GM19238 (cell line): Measurements from ENCODE around the gene FAM180A.
"Not testable (repeated sequence)": the region's sequence is repeated elsewhere in the genome, so short reads cannot be mapped to it uniquely, and the experiment has no call there.

Experiments
- DNase-seq: peaks from one replicate; pipeline ENCODE4 v3.0.0; 2011; ENCODE audit warnings: low spot score; ENCODE audit not compliant: insufficient read length

FAM180A gene

GRCh38 chr7:135741905-135742304 is 6.7 kb downstream of the FAM180A start:
- DNase-seq, result no peak

GRCh38 chr7:135740889-135741288 is 7.7 kb downstream of the FAM180A start:
- DNase-seq, result no peak

GRCh38 chr7:135737306-135737647 is 11.3 kb downstream of the FAM180A start:
- not testable (repeated sequence) for DNase-seq

- no peak for DNase-seq
Measured at GRCh38 chr7:135736586-135737305, 11.9 kb downstream of the FAM180A start.

GRCh38 chr7:135734343-135734689 is 14.3 kb downstream of the FAM180A start:
- no peak for DNase-seq

- DNase-seq, result no peak
Measured at GRCh38 chr7:135733603-135734342, 14.8 kb downstream of the FAM180A start.

- no peak for DNase-seq
Measured at GRCh38 chr7:135731131-135731530, 17.5 kb downstream of the FAM180A start.

- DNase-seq, result no peak
Measured at GRCh38 chr7:135729230-135729629, 19.4 kb downstream of the FAM180A start.

- no peak for DNase-seq
Measured at GRCh38 chr7:135728136-135728669, 20.4 kb downstream of the FAM180A start, which contains the start of gene SLC13A4. Gene SLC13A4, minus strand, starts transcription at chr7:135728186. Its CDS starts 690 bp downstream, at chr7:135727496.

- DNase-seq, result no peak
Measured at GRCh38 chr7:135726911-135727673, 21.5 kb downstream of the FAM180A start.

- DNase-seq, result no peak
Measured at GRCh38 chr7:135726276-135726788, 22.3 kb downstream of the FAM180A start.

- DNase-seq, result no peak
Measured at GRCh38 chr7:135723411-135723810, 25.2 kb downstream of the FAM180A start.

- no peak for DNase-seq
Measured at GRCh38 chr7:135721198-135721820, 27.3 kb downstream of the FAM180A start.

- no peak for DNase-seq
Measured at GRCh38 chr7:135719688-135720087, 28.9 kb downstream of the FAM180A start.

- no peak for DNase-seq
Measured at GRCh38 chr7:135718794-135719437, 29.7 kb downstream of the FAM180A start.

GRCh38 chr7:135718219-135718618 is 30.4 kb downstream of the FAM180A start:
- DNase-seq, result no peak

- no peak for DNase-seq
Measured at GRCh38 chr7:135717693-135718092, 30.9 kb downstream of the FAM180A start.

GRCh38 chr7:135716677-135717238 is 31.9 kb downstream of the FAM180A start:
- no peak for DNase-seq

- no peak for DNase-seq
Measured at GRCh38 chr7:135715673-135716072, 32.9 kb downstream of the FAM180A start.

GRCh38 chr7:135715055-135715522 is 33.5 kb downstream of the FAM180A start:
- no peak for DNase-seq
